H4 (cell line): ENCODE measurements around the gene CAPN3. TPM values are rescaled to one million over a fixed set of nuclear protein-coding genes. Genes with fewer than 3 reads are reported as not detected.
A peak's percentile ranks its signal among the peaks of the same experiment; 100 is the strongest.
"Not testable (repeated sequence)": the region's sequence is repeated elsewhere in the genome, so short reads cannot be mapped to it uniquely, and the experiment has no call there.

Experiments
- DNase-seq: peaks from one replicate; pipeline ENCODE4 v3.0.0-alpha.2; 2015; ENCODE audit warnings: low spot score
- total RNA-seq: library from RNA; depleted of rRNA; stranded (reverse); fragments of >200 nt; shearing (Covaris generic); gene quantifications from 2 replicates; pipeline ENCODE4 v1.2.3, GENCODE V29; 2014; rRNA removed

CAPN3 gene
- total RNA-seq = 0.43 TPM in 1 of 2 replicates, not detected in the other

DNA sequence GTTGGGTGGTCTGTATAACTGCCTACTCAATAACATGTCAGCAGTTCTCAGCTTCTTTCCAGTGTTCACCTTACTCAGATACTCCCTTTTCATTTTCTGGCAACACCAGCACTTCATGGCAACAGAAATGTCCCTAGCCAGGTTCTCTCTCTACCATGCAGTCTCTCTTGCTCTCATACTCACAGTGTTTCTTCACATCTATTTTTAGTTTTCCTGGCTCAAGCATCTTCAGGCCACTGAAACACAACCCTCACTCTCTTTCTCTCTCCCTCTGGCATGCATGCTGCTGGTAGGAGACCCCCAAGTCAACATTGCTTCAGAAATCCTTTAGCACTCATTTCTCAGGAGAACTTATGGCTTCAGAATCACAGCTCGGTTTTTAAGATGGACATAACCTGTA, at the start of gene CAPN3:
CAPN3 (plus strand) TSS at position 253 of the 400 bp plus-strand sequence. CDS start 305 bp downstream, outside the sequence.
- DNase-seq = no peak

DNA sequence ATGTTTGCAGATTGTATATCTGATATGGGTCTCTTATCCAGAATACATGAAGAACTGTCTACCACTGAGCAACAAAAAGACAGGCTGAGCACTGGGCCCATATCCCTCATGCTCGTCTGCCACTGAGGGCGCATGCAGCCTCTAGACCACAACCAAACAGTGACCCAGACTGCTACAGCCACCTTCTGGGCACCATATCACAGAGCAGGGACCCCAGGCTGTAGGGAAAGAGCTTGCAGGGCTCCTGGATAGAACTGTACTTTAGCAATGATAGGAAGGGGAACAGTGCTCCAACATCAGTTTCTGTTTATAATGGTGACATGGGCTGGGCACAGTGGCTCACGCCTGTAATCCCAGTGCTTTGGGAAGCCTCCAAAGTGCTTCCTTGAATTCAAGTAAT, 45.8 kb upstream of the CAPN3 start:
- no peak for DNase-seq

DNA sequence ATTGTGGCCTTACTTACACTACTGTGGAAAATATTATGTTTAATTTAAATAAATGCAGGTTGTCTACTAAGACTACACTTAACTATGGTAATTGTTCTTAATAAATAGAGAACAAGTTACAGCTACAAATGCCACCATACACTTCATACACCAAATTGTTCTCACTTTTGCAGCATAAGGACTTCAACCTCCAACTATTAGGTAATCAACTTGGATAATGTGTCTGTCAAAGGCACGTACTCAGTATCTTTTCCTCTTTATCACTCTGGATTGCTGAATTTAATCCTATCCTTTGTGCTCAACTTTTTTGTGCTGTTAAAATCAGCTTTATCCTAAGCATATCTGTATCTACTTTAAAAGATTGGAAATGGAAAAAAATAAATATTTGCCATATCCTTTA, 44.5 kb upstream of the CAPN3 start:
- no peak for DNase-seq

DNA sequence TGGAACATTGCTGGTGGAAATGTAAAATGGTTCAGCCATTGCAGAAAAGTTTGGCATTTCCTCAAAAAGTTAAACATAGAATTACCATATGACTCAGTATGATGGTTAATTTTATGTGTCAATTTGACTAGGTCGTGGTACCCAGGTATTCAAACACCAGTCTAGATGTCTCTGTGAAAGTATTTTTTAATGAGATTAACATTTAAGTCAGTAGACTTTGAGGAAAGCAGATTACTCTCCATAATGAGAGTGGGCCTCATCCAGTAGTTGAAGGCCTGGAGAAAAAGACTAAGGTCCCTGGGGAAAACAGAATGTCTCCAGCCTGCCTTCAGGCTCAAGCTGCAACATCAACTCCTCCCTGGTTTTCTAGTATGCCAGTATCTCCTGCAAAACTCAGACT, 43.8 kb upstream of the CAPN3 start:
- no peak for DNase-seq

DNA sequence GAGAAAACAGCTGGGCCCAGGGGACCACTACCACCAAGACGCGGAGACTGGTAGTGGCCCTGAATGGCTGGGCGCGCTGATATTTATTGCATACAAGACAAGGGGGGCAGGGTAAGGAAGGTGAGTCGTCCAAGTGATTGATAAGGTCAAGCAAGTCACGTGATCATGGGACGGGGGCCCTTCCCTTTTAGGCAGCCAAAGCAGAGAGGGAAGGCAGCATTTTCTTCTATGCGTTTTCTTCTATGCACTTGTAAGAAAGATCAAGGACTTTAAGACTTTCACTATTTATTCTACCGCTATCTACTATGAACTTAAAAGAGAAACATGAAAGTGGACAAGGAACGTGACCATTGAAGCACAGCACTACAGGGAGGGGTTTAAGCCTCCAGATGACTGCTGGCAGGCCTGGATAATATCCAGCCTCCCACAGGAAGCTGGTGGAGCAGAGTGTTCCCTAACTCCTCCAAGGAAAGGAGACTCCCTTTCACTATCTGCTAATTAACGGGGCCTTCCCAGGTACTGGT, 43.0 kb upstream of the CAPN3 start:
- DNase-seq = not testable (repeated sequence)

DNA sequence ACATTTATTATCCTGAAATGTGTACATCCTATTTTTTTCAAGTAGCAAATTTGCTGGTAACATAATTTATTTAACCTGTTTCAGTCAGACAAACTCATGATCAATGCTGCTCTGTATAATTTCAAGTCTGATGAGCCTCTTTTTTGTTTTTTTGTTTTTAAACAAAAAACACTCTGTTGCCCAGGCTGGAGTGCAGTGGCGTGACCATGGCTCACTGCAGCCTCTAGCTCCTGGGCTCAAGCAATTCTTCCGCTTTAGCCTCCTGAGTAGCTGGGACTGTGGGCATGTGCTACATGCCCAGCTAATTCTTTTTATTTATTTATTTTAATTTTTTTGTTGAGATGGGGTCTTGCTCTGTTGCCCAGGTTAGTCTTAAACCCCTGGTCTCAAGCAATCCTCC, 40.1 kb upstream of the CAPN3 start:
- DNase-seq = no peak

DNA sequence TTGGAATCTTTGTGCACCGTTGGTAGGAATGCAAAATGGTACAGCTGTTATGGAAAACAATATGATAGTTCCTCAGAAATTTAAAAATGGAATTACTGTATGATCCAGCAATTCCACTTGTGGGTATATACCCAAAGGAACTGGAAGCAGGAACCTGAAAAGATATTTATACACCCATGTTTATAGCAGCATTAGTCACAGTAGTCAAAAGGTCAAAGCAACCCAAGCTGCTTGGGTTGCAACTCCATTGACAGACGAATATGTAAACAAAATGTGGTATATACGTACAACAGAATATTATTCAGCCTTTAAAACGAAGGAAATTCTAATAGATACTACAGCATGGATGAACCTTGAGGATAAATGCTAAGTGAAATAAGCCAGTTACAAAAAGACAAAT, 35.0 kb upstream of the CAPN3 start:
- DNase-seq = peak; percentile 19

DNA sequence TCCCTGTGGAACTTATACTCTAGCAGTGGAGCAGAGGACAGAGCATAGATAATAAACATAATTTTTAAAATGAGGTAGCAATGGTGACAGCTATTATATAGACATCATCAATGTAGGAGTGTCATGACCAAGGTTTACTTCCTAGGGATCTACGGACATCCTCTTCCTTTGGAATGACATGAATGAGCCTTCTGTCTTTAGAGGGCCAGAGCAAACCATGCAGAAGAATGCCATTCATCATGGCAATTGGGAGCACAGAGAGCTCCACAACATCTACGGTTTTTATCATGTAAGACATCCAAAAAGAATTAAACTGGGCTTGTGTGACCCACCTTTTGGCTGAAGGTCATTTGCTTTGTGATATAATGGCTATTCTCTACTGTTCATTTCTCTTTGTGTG, 30.1 kb upstream of the CAPN3 start:
- DNase-seq = no peak

DNA sequence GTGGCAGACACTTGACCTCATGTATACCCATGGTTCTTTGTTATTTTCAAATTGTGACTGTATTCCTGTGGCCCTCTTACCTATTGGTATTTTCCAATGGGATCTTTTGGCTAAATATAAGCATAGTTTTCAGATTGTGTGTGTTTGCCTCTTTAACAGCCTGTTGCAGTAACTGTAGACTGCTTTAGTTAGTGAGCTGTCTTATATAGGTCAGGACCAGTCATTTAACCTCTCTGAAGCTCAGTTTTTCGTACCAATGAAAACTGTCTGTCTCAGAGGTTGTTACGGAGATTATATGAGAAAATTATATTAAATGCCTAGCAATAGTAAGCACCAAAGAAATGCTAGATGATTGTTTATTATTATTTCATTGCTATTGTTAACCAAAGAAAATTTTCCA, 29.3 kb upstream of the CAPN3 start:
- DNase-seq = no peak

DNA sequence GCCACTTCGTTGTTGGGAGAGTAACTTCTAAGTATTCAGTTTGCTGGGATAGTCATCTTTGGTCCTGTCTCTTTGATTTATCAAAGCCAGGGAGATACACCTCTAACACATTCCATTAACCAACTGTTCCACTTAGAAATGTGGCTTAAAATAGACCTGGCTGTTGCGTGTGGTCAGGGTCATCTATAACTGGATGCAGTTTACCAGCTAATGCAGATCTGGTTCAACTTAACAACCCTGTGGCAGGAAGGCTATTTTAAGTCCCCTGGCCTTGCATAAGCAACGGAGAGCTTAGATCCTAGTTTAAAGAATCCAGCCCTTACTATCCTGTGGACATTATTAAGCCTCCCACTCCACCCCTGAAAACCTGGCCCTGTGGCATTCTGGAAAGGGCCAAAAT, 28.1 kb upstream of the CAPN3 start:
- DNase-seq = no peak

DNA sequence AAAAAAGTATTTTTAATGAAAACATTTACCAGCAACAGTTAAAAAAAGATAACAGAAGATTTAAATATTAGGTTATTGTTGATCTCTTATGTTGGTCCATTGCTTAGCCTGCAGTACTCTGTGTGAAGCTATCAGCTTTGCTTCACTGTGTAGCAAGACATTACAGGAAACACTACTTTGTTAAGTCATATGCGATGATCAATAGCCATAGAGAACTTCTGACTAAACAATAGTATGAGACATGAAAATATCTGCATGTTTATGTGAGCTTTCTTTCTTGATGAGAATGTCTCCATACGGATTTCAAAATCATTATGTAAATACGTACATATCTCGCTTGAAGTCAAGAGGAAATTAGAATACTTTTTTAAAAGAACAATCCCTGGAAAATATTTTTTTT, 27.0 kb upstream of the CAPN3 start:
- no peak for DNase-seq

DNA sequence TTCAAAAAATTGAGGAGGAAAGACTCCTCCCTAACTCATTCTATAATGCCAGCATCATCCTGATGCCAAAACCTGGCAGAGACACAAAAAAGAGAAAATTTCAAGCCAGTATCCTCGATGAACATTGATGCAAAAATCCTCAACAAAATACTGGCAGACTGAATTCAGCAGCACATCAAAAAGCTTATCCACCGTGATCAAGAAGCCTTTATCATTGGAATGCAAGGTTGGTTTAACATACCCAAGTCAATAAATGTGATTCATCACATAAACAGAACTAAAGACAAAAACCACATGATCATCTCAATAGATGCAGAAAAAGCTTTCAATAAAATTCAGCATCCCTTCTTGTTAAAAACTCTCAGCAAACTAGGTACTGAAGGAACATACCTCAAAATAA, 24.2 kb upstream of the CAPN3 start:
- DNase-seq = no peak

DNA sequence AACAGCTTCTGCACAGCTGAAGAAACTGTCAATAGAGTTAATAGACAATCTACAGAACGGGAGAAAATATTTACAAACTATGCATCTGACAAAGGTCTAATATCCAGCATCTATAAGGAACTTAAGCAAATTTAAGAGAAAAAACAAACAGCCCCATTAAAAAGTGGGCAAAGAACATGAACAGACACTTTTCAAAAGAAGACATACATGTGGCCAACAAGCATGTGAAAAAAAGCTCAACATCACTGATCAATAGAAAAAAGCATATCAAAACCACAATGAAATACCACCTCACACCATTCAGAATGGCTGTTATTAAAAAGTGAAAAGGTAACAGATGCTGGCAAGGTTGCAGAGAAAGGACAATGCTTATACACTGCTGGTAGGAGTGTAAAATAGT, 22.7 kb upstream of the CAPN3 start:
- DNase-seq = not testable (repeated sequence)

DNA sequence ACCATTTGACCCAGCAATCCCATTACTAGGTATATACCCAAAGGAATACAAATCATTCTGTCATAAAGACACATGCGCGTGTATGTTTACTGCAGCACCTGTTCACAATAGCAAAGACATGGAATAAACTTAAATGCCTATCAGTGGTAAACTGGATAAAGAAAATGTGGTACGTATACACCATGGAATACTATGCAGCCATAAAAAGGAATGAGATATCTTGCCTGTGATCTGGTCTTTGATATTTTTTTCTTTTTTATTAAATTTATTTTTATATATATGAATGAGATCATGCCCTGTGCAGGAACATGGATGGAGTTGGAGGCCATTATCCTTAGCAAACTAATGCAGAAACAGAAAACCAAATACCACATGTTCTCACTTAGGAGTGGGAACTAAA, 22.2 kb upstream of the CAPN3 start:
- not testable (repeated sequence) for DNase-seq

DNA sequence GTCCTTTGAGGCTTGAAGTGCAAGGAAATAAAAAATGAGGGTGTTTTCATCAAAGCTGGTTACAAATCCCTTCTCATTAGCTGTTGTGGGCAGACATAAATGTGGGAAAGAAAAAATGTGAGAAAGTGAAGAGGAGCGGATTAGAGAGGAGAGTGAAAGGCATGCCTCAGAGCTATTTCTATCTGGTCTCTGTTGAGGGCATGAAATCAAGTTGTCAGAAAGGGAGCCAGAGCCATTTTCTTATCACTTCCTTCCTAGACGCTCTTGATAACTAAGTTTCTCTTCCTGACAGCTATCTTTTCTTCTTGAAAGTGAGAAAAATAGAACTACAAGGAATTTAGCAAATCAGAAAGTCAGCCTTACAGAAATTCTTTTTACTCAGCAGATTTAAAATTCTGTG, 20.8 kb upstream of the CAPN3 start:
- DNase-seq = no peak

DNA sequence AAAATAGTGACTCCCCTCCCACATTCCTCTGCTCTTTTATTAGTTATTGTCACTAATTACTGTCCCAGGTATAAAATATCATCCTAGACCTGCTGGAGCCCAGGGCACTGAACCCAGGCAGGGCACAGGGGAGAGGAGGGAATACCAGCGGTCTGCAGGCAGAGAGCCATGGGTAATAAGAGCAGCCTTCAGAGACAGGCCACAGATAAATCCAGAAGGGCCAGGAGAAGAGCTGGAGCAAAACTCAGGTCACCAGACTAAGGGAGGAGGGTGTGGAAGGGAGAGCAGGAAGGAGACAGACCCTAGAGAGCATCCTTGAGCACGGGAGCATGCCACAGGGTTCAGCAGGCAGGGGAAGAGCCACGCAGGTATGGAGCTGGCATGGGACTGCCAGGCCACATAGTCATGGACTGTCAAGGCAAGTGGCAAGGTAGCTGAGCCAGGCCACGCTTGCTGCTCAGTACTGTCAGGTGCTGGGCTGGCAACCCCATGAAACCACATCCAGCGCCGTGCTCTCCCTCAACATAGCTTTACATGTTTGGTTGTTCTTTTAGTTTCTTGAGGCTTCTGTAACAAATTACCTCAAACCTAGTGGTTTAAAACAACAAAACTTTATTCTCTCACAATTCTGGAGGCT, 15.6 kb upstream of the CAPN3 start:
- DNase-seq = no peak

DNA sequence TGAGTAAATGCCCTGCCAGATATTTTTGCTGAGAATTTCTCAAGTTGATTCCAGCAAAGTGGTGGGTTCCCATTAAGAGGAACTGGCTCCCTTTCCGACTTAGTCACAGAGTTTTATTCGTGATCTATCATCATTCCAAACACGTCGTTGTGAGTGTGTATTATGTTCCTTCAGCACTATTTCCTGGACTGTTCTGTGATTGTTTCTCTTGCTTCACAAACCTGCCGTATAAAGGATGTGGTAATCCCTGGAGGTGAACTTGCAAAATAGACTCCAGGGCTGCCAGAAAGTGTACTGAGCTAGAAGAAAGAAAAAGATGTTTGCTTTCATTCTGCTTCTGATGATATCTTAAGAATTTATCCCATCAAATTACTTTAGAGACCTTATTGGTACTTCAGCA, 14.5 kb upstream of the CAPN3 start:
- DNase-seq = peak; percentile 25

DNA sequence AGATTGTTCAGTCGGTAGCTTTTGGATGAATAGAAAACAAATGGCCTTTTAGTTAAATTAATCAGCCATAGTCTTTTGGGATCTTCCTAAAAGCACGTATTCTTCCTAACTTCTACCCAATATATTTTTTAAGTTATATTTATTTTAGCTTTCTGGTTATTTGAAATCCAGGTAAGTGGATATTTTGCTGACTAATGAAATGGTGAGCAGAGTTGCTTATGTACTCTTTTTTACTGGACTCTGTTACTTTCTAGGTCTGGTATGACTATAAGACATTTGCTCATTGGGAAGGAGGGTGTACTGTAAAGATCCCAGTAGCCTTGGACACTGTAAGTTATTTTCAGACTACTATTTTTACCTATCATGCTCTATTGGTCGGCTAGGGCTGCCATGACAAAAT, 13.8 kb upstream of the CAPN3 start:
- no peak for DNase-seq

DNA sequence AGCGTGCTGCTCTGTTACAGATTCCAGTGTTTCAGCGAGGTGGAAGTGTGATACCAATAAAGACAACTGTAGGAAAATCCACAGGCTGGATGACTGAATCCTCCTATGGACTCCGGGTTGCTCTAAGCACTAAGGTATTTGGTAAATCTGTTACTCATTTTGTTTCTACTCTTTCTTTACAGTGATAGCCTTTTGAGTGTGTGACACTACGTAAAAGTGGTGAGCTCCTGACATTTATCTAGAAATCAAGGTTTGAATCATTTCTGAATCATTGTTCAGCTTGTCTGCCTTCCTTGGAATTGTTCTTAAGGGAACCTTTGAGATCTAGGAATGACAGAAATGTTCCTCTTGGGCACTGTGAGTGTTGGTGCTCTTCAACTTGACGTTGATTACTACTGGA, 11.2 kb upstream of the CAPN3 start:
- DNase-seq = no peak

DNA sequence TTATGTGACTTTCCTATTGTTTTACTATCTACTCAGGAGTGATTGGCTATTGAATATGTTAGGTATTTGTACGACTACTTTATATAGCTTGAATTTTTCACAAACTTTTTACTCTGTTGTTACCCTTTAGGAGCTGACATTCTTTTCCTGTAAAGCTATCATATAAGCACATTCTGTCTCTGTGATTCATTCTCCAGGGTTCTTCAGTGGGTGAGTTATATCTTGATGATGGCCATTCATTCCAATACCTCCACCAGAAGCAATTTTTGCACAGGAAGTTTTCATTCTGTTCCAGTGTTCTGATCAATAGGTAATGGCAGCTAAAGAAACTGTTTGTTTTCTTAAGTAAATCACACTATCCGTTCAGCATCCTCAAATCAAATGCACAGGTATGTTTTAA, 10.1 kb upstream of the CAPN3 start:
- no peak for DNase-seq

DNA sequence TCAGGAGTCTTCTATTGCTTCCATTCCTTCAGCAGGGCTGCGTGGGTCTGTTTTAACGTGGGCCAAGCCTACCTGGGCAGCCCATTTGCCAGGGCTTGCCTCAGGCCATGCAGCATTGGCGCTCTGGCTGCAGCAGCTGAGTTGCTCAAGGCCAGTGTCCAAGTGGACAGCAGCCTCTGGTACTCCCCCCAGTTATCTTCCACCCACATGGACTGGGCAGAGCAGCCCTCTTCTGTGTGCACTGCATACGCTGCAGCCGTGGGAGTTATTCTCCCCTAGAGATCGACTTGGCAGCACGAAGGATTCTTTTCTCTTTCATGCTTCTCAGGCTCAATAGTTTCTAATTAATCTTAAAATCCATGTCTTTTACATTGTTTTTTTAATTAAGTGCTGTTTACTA, 6.9 kb upstream of the CAPN3 start:
- DNase-seq = no peak

DNA sequence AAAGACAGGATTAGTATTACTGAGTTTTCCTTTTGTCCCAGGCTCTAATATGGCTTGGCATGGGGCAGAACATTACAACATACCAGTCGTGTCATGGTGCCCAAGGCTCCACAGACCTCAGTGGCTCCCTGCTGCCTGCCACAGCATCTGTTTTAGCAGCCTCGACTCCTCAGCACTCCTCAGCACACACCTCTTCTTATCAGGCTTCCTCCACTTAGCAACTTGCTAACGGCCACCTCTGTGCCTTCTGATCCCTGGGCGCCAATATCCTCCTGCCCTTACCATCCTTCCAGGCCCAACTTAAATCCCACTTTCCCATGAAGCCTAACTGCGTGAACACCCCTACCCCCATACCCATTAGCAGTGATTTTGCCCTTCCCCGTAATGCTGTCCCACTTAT, 6.2 kb upstream of the CAPN3 start:
- no peak for DNase-seq

DNA sequence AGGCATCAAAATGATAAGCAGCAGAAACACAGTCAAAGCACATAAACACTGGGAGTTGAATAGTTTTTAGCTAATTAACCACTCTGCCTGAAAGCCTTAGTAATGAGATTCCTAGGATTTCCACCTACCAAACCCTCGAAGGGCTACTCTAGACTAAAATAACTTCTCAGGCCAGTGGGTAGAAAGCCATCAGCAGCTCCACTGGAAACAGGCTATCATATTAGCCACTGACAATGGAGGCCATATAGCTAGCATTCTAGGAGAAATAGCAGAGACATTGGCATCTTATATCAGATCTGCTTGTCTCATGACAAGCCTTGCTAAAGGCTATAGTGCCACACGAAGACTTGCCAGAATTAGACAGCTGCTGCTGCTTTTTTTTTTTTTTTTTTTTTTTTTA, 4.5 kb upstream of the CAPN3 start:
- no peak for DNase-seq

DNA sequence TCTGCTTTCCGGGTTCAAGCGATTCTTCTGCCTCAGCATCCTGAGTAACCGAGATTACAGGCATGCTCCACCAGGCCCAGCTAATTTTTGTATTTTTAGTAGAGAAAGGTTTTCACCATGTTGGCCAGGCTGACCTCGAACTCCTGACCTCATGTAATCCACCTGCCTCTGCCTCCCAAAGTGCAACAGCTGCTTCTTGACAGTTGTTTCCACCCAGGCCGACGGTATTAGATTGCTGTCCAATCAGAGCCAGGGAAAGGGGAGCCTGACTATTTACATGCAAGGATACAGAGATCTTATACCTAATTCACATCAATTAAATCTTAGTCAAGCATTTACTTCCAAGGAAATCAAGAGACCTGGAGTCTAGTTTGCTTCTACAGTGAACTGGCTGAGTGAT, 4.0 kb upstream of the CAPN3 start:
- DNase-seq = no peak
